Hepatocyte (in vitro differentiated cells): ENCODE measurements around the gene PCCA. TPM values are rescaled to one million over a fixed set of nuclear protein-coding genes. Genes with fewer than 3 reads are reported as not detected.

Source experiments
- DNase-seq: peaks from one replicate; pipeline ENCODE4 v3.0.0-alpha.2; 2016; ENCODE audit warnings: low spot score
- H2AFZ ChIP-seq: fragments of 200-600 bp; sonication (generic); 2 replicates; pipeline ENCODE4 v1.6.0; 2016; ENCODE audit warnings: antibody characterized with exemption, mild to moderate bottlenecking
- H3K27ac ChIP-seq: fragments of 200-600 bp; sonication (generic); 2 replicates; pipeline ENCODE4 v1.5.1; 2016; ENCODE audit warnings: mild to moderate bottlenecking
- H3K27me3 ChIP-seq: fragments of 200-600 bp; sonication (generic); 2 replicates; pipeline ENCODE4 v1.6.1; 2016
- H3K36me3 ChIP-seq: fragments of 200-600 bp; sonication (generic); replicated peaks from 2 replicates; pipeline ENCODE4 v1.5.1; 2016; ENCODE audit warnings: low read depth; ENCODE audit not compliant: insufficient read depth
- H3K4me1 ChIP-seq: fragments of 200-600 bp; sonication (generic); 2 replicates; pipeline ENCODE4 v1.5.1; 2016; ENCODE audit warnings: mild to moderate bottlenecking, moderate library complexity; ENCODE audit not compliant: insufficient read depth
- H3K4me2 ChIP-seq: fragments of 200-600 bp; sonication (generic); 2 replicates; pipeline ENCODE4 v1.6.0; 2016
- H3K4me3 ChIP-seq: fragments of 200-600 bp; sonication (generic); 2 replicates; pipeline ENCODE4 v1.5.1; 2016; ENCODE audit warnings: mild to moderate bottlenecking
- H3K79me2 ChIP-seq: fragments of 200-600 bp; sonication (generic); 2 replicates; pipeline ENCODE4 v1.6.0; 2017; ENCODE audit warnings: mild to moderate bottlenecking
- H3K9me2 ChIP-seq: fragments of 200-600 bp; sonication (generic); replicated peaks from 2 replicates; pipeline ENCODE4 v1.6.0; 2017; ENCODE audit warnings: mild to moderate bottlenecking; ENCODE audit not compliant: insufficient read depth
- H3K9me3 ChIP-seq: fragments of 200-600 bp; sonication (generic); 2 replicates; pipeline ENCODE4 v1.5.1; 2016; ENCODE audit warnings: low read depth, mild to moderate bottlenecking
- H4K20me1 ChIP-seq: fragments of 200-600 bp; sonication (generic); 2 replicates; pipeline ENCODE4 v1.6.0; 2016; ENCODE audit warnings: mild to moderate bottlenecking; ENCODE audit not compliant: insufficient read depth, poor library complexity, severe bottlenecking
- EZH2 ChIP-seq: fragments of 200-600 bp; sonication (generic); IDR thresholded peaks from 2 replicates; pipeline ENCODE4 v1.6.1; 2016; ENCODE audit warnings: antibody characterized with exemption, mild to moderate bottlenecking, borderline replicate concordance
- EZH2phosphoT487 ChIP-seq: fragments of 200-600 bp; sonication (generic); IDR thresholded peaks from one replicate; pipeline ENCODE4 v1.6.1; 2018; ENCODE audit warnings: antibody characterized with exemption, mild to moderate bottlenecking, low read depth, moderate library complexity; ENCODE audit not compliant: unreplicated experiment, severe bottlenecking
- WGBS: methylation state at CpG from one replicate; pipeline ENCODE4 v1.1.6; 2016; ENCODE audit warnings: low lambda C conversion rate; ENCODE audit errors: missing lambda C conversion rate; 5-methylcytosine and 5-hydroxymethylcytosine counted together
- polyA plus RNA-seq: library from polyadenylated mRNA; unstranded; fragments of >200 nt; fragmentation: Nextera tagmentation; extraction: Ambion mirVana; gene quantifications from 2 replicates; pipeline ENCODE4 v1.2.1, GENCODE V29; 2016
- total RNA-seq: library from RNA; depleted of rRNA; stranded (reverse); fragments of >200 nt; gene quantifications from 2 replicates; pipeline ENCODE4 v1.2.3, GENCODE V29; 2014
- TF ChIP-seq, protein P1 (sequence below): fragments of 200-600 bp; sonication (generic); IDR thresholded peaks from 2 replicates; pipeline ENCODE4 v1.5.1; 2016; ENCODE audit warnings: antibody characterized with exemption, mild to moderate bottlenecking; ENCODE audit not compliant: poor library complexity

PCCA gene
- total and polyA plus RNA-seq, 2 experiments from 2014 or later: 23.6 to 28.2 TPM

DNA sequence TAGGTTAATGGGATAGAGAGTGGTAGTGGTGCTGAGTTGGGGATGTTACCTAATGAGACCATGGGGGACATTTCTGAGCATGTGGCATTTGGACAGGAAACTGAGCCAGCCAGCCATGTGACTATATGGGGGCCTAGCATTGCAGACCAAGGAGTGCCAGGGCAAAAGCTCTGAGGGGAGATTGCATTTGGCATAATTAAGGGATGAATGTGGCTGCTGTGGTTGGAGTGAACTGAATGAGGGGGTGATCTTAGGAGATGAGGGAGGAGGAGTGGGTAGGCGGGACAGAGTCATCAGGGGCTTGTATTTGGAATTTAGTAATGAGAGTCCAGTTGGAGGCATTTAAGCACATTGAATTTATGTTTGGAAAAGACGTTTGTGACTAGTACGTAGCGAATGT lies 6.6 kb downstream of the PCCA start:
- peaks cover 87% of the 10 kb centered on the region for H3K79me2 ChIP-seq
- H4K20me1 ChIP-seq: peaks cover 19% of the 10 kb centered on the region

DNA sequence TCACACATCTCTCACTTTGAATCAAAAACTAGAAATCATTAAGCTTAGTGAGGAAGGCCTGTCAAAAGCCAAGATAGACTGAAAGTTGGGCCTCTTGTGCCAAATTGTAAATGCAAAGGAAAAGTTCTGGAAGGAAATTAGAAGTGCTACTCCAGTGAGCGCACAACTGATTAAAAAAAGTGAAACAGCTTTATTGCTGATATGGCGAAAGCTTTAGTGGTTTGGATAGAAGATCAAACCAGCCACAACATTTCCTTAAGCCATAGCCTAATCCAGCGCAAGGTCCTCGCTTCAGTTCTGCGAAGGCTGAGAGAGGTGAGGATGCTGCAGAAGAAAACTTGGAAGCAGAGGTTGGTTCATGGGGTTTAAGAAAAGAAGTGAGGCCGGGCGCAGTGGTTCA lies 7.6 kb downstream of the PCCA start:
- no peak overlapping the region for H3K4me2 ChIP-seq
- WGBS: 96% methylated on average over 7 of the region's 7 CpGs
- peaks cover 8% of the 10 kb centered on the region for H4K20me1 ChIP-seq
- no peaks in the 10 kb centered on the region for H3K9me3 ChIP-seq
- peaks cover 85% of the 10 kb centered on the region for H3K79me2 ChIP-seq
- DNase-seq: no peak
- no peaks in the 10 kb centered on the region for H3K9me2 ChIP-seq
- TF ChIP-seq EZH2 (no peak), EZH2phosphoT487 (no peak)
- TF ChIP-seq, protein P1, sequence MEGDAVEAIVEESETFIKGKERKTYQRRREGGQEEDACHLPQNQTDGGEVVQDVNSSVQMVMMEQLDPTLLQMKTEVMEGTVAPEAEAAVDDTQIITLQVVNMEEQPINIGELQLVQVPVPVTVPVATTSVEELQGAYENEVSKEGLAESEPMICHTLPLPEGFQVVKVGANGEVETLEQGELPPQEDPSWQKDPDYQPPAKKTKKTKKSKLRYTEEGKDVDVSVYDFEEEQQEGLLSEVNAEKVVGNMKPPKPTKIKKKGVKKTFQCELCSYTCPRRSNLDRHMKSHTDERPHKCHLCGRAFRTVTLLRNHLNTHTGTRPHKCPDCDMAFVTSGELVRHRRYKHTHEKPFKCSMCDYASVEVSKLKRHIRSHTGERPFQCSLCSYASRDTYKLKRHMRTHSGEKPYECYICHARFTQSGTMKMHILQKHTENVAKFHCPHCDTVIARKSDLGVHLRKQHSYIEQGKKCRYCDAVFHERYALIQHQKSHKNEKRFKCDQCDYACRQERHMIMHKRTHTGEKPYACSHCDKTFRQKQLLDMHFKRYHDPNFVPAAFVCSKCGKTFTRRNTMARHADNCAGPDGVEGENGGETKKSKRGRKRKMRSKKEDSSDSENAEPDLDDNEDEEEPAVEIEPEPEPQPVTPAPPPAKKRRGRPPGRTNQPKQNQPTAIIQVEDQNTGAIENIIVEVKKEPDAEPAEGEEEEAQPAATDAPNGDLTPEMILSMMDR: no peak
- no peaks in the 10 kb centered on the region for H3K27me3 ChIP-seq
- no peaks in the 10 kb centered on the region for H3K36me3 ChIP-seq
- no peak overlapping the region for H2AFZ ChIP-seq
- no peak overlapping the region for H3K27ac ChIP-seq
- H3K4me1 ChIP-seq: peaks cover 18% of the 10 kb centered on the region
- H3K4me3 ChIP-seq: no peak overlapping the region

More for the DNA sequence above, 6.6 kb downstream of the PCCA start:
- Histone ChIP-seq H3K4me1 (peaks cover 11% of the 10 kb centered on the region), H2AFZ (no peak overlapping the region), H3K9me3 (no peaks in the 10 kb centered on the region), H3K27me3 (no peaks in the 10 kb centered on the region), H3K9me2 (no peaks in the 10 kb centered on the region), H3K4me2 (no peak overlapping the region), H3K36me3 (no peaks in the 10 kb centered on the region), H3K4me3 (no peak overlapping the region), H3K27ac (no peak overlapping the region)
- DNase-seq: no peak
- TF ChIP-seq EZH2: no peak
- TF ChIP-seq, protein P1: no peak
- TF ChIP-seq EZH2phosphoT487: no peak
- WGBS: 93% methylated on average over 4 of the region's 4 CpGs

DNA sequence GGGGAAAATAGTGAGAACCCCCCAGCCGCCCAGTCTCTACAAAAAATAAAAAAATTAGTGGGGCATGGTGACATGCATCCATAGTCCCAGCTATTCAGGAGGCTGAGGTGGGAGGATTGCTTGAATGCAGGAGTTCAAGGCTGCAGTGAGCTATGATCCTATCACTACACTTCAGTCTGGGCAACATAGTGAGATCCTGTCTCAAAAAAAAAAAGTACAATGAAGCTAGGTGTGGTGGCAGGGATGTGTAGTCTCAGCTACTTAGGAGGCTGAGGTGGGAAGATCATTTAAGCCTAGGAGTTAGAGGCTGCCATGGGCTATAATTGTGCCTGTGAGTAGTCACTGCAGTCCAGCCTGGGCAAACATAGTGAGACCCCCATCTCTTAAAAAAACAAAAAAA lies 8.9 kb downstream of the PCCA start:
- H3K36me3 ChIP-seq: no peaks in the 10 kb centered on the region
- peaks cover under 1% of the 10 kb centered on the region for H4K20me1 ChIP-seq
- H3K9me2 ChIP-seq: no peaks in the 10 kb centered on the region
- H3K9me3 ChIP-seq: no peaks in the 10 kb centered on the region
- H3K4me1 ChIP-seq: peaks cover 18% of the 10 kb centered on the region
- TF ChIP-seq EZH2phosphoT487: no peak
- TF ChIP-seq, protein P1: no peak
- no peak for TF ChIP-seq EZH2
- 100% methylated on average over 1 of the region's 1 CpG for WGBS
- peaks cover 85% of the 10 kb centered on the region for H3K79me2 ChIP-seq
- no peaks in the 10 kb centered on the region for H3K27me3 ChIP-seq
- H3K4me2 ChIP-seq: no peak overlapping the region
- no peak overlapping the region for H3K4me3 ChIP-seq
- DNase-seq: no peak
- H3K27ac ChIP-seq: no peak overlapping the region
- no peak overlapping the region for H2AFZ ChIP-seq
